ENCODE data around the gene SPDYE2B. TPM values are rescaled to one million over a fixed set of nuclear protein-coding genes. Genes with fewer than 3 reads are reported as not detected.
"Not testable (repeated sequence)": the region's sequence is repeated elsewhere in the genome, so short reads cannot be mapped to it uniquely, and the experiment has no call there.

Gene SPDYE2B
- polyA plus RNA-seq (2012; rRNA removed): not detected in 2 replicates
- polyA plus RNA-seq (2012; cell fraction: cytosol; rRNA removed): not detected in 2 replicates
- not detected in 2 replicates for polyA plus RNA-seq (2012; cell fraction: nucleus; rRNA removed)

- H3K27ac ChIP-seq (ENCODE audit: low read depth in 2 of 2, low read length in 1 of 2); H3K9me3 ChIP-seq; POLR2A ChIA-PET; H4K20me1 ChIP-seq (ENCODE audit: insufficient read depth); H3K9ac ChIP-seq; DNase-seq; H3K36me3 ChIP-seq (replicated peaks in 1 of 2; ENCODE audit: control insufficient read depth in 1 of 2, insufficient read depth in 2 of 2, low read length in 1 of 2); H3K27me3 ChIP-seq (ENCODE audit: insufficient read depth); H3F3A ChIP-seq (replicated peaks; ENCODE audit: insufficient read depth); H3K4me2 ChIP-seq; H3K79me2 ChIP-seq (ENCODE audit: insufficient read depth); CTCF ChIA-PET; H2AFZ ChIP-seq (ENCODE audit: low read depth); H3K4me3 ChIP-seq (ENCODE audit: low read depth in 2 of 2, low read length in 1 of 2); H3K4me1 ChIP-seq (ENCODE audit: control insufficient read depth in 1 of 2, insufficient read depth in 2 of 2, low read depth in 1 of 2, low read length in 1 of 2); H3K9me2 ChIP-seq: not testable (repeated sequence)
- WGBS (ENCODE audit: low lambda C conversion rate): no CpG with 5 or more reads among the region's 4 CpGs
These were observed at the start of gene SPDYE2B for GRCh38 chr7:102649924-102650323. SPDYE2B (plus strand) TSS chr7:102650319; CDS start chr7:102652349, 2,030 bp downstream.

DNA sequence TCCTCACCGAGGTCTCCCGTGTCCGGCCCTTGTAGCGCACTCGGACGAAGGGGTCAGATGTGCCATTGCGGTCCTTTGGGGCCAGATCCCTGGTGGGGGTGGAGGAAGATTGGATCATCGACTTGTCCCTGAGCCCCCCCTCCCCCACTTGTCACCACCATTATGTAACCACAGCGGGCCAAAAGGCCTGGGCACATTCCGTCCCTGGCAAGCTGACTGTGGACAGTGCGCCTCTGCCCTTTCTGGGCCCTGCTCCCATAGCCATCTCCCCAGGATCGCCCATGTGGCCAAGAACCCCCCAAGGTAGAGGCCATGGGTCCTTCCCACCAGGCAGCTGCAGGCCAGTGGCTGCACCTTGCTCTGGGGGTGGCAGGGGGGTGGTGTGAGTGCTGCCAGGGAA is 47.8 kb upstream of the SPDYE2B start:
- H3K27ac ChIP-seq (ENCODE audit: low read depth in 2 of 2, low read length in 1 of 2); H3K9me3 ChIP-seq; H3K4me2 ChIP-seq; H3K4me3 ChIP-seq (ENCODE audit: low read depth in 2 of 2, low read length in 1 of 2); H2AFZ ChIP-seq (ENCODE audit: low read depth); H3K9me2 ChIP-seq; H3K79me2 ChIP-seq (ENCODE audit: insufficient read depth); H3K9ac ChIP-seq; H3K36me3 ChIP-seq (replicated peaks in 1 of 2; ENCODE audit: control insufficient read depth in 1 of 2, insufficient read depth in 2 of 2, low read length in 1 of 2); DNase-seq; H3K4me1 ChIP-seq (ENCODE audit: control insufficient read depth in 1 of 2, insufficient read depth in 2 of 2, low read depth in 1 of 2, low read length in 1 of 2); POLR2A ChIA-PET; H4K20me1 ChIP-seq (ENCODE audit: insufficient read depth); H3F3A ChIP-seq (replicated peaks; ENCODE audit: insufficient read depth); H3K27me3 ChIP-seq (ENCODE audit: insufficient read depth); CTCF ChIA-PET: not testable (repeated sequence)
- no CpG with 5 or more reads among the region's 12 CpGs for WGBS (ENCODE audit: low lambda C conversion rate)

- H3K79me2 ChIP-seq (ENCODE audit: insufficient read depth); H3K4me2 ChIP-seq; H3K27me3 ChIP-seq (ENCODE audit: insufficient read depth); H3K4me3 ChIP-seq (ENCODE audit: low read depth in 2 of 2, low read length in 1 of 2); H4K20me1 ChIP-seq (ENCODE audit: insufficient read depth); H3K9me2 ChIP-seq; POLR2A ChIA-PET; H3K36me3 ChIP-seq (replicated peaks in 1 of 2; ENCODE audit: control insufficient read depth in 1 of 2, insufficient read depth in 2 of 2, low read length in 1 of 2); H3F3A ChIP-seq (replicated peaks; ENCODE audit: insufficient read depth); H3K4me1 ChIP-seq (ENCODE audit: control insufficient read depth in 1 of 2, insufficient read depth in 2 of 2, low read depth in 1 of 2, low read length in 1 of 2); H3K9ac ChIP-seq; H2AFZ ChIP-seq (ENCODE audit: low read depth); H3K9me3 ChIP-seq; CTCF ChIA-PET; DNase-seq: not testable (repeated sequence)
- 0 out of 4 replicates have a peak overlapping the region, but pooled peaks of 1 of the 2 experiments have one; percentile 36 for H3K27ac ChIP-seq (ENCODE audit: low read depth in 2 of 2, low read length in 1 of 2)
- WGBS (ENCODE audit: low lambda C conversion rate): no CpG with 5 or more reads among the region's 19 CpGs
These were observed 45.5 kb upstream of the SPDYE2B start for GRCh38 chr7:102604431-102605145.

DNA sequence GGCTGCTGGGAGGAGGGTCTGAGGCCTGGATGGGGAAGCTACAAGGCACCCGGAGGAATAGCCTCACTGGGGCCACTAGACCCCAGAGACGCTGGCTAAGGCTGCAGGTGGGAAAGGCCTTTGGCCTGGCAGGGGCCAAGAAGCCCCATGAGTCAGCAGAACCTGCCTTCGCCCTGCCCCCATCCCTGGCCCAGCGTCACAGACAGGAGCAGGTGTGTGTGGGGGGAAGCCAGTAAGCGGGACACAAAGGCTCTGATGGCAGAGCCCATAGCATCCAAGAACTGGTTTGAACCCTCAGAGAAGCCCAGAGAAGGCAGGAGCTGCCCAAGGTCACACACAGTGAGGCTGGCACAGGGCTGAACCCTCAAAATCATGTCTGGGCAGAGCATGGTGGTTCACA is 43.3 kb upstream of the SPDYE2B start:
- H3K4me1 ChIP-seq (ENCODE audit: control insufficient read depth in 1 of 2, insufficient read depth in 2 of 2, low read depth in 1 of 2, low read length in 1 of 2); H2AFZ ChIP-seq (ENCODE audit: low read depth); POLR2A ChIA-PET; CTCF ChIA-PET; H3K79me2 ChIP-seq (ENCODE audit: insufficient read depth); H3K36me3 ChIP-seq (replicated peaks in 1 of 2; ENCODE audit: control insufficient read depth in 1 of 2, insufficient read depth in 2 of 2, low read length in 1 of 2); H3K9me2 ChIP-seq; H4K20me1 ChIP-seq (ENCODE audit: insufficient read depth); H3K27ac ChIP-seq (ENCODE audit: low read depth in 2 of 2, low read length in 1 of 2); H3K27me3 ChIP-seq (ENCODE audit: insufficient read depth); H3K4me2 ChIP-seq; H3F3A ChIP-seq (replicated peaks; ENCODE audit: insufficient read depth); H3K4me3 ChIP-seq (ENCODE audit: low read depth in 2 of 2, low read length in 1 of 2); H3K9ac ChIP-seq; H3K9me3 ChIP-seq; DNase-seq: not testable (repeated sequence)
- no CpG with 5 or more reads among the region's 5 CpGs for WGBS (ENCODE audit: low lambda C conversion rate)

- H4K20me1 ChIP-seq (ENCODE audit: insufficient read depth); H3K9me3 ChIP-seq; CTCF ChIA-PET; H3K4me2 ChIP-seq; H3K27ac ChIP-seq (ENCODE audit: low read depth in 2 of 2, low read length in 1 of 2); H3K4me3 ChIP-seq (ENCODE audit: low read depth in 2 of 2, low read length in 1 of 2); H2AFZ ChIP-seq (ENCODE audit: low read depth); DNase-seq; H3K36me3 ChIP-seq (replicated peaks in 1 of 2; ENCODE audit: control insufficient read depth in 1 of 2, insufficient read depth in 2 of 2, low read length in 1 of 2); H3K27me3 ChIP-seq (ENCODE audit: insufficient read depth); H3K4me1 ChIP-seq (ENCODE audit: control insufficient read depth in 1 of 2, insufficient read depth in 2 of 2, low read depth in 1 of 2, low read length in 1 of 2); POLR2A ChIA-PET; H3F3A ChIP-seq (replicated peaks; ENCODE audit: insufficient read depth); H3K9me2 ChIP-seq; H3K79me2 ChIP-seq (ENCODE audit: insufficient read depth); H3K9ac ChIP-seq: not testable (repeated sequence)
- 80% methylated on average over 1 of the region's 10 CpGs for WGBS (ENCODE audit: low lambda C conversion rate)
These were observed 40.4 kb upstream of the SPDYE2B start for GRCh38 chr7:102609734-102610133.

- H3K27me3 ChIP-seq (ENCODE audit: insufficient read depth); H2AFZ ChIP-seq (ENCODE audit: low read depth); CTCF ChIA-PET; H3K27ac ChIP-seq (ENCODE audit: low read depth in 2 of 2, low read length in 1 of 2); H3K9me2 ChIP-seq; H3K79me2 ChIP-seq (ENCODE audit: insufficient read depth); POLR2A ChIA-PET; H4K20me1 ChIP-seq (ENCODE audit: insufficient read depth); H3K9ac ChIP-seq; H3K9me3 ChIP-seq; H3F3A ChIP-seq (replicated peaks; ENCODE audit: insufficient read depth); H3K4me3 ChIP-seq (ENCODE audit: low read depth in 2 of 2, low read length in 1 of 2); DNase-seq; H3K36me3 ChIP-seq (replicated peaks in 1 of 2; ENCODE audit: control insufficient read depth in 1 of 2, insufficient read depth in 2 of 2, low read length in 1 of 2); H3K4me2 ChIP-seq; H3K4me1 ChIP-seq (ENCODE audit: control insufficient read depth in 1 of 2, insufficient read depth in 2 of 2, low read depth in 1 of 2, low read length in 1 of 2): not testable (repeated sequence)
- 100% methylated on average over 2 of the region's 7 CpGs for WGBS (ENCODE audit: low lambda C conversion rate)
These were observed 39.7 kb upstream of the SPDYE2B start for GRCh38 chr7:102610441-102610840.
